HAP-1 (cell line): ENCODE measurements around the gene TRPM3.
"Not testable (repeated sequence)": the region's sequence is repeated elsewhere in the genome, so short reads cannot be mapped to it uniquely, and the experiment has no call there.

Source experiments
- DNase-seq, 2 experiments: peaks; one replicate each; pipeline ENCODE4 v3.0.0-alpha.2; 2016 to 2020; ENCODE audit warnings: low spot score in 2 of 2
- H3K27me3 ChIP-seq: fragments of 250-450 bp; sonication (Bioruptor Pico); 2 replicates; pipeline ENCODE4 v1.5.1; 2020; ENCODE audit warnings: low read depth, mild to moderate bottlenecking, moderate library complexity
- H3K36me3 ChIP-seq: fragments of 250-450 bp; sonication (Bioruptor Pico); replicated peaks from 2 replicates; pipeline ENCODE4 v1.5.1; 2020; ENCODE audit warnings: mild to moderate bottlenecking
- H3K4me1 ChIP-seq: fragments of 250-450 bp; sonication (Bioruptor Pico); 2 replicates; pipeline ENCODE4 v1.5.1; 2020; ENCODE audit warnings: mild to moderate bottlenecking
- H3K4me3 ChIP-seq: fragments of 250-450 bp; sonication (Bioruptor Pico); 2 replicates; pipeline ENCODE4 v1.5.1; 2020; ENCODE audit warnings: mild to moderate bottlenecking, moderate library complexity
- H3K9me3 ChIP-seq: fragments of 250-450 bp; sonication (Bioruptor Pico); 2 replicates; pipeline ENCODE4 v1.5.1; 2020; ENCODE audit warnings: mild to moderate bottlenecking, moderate library complexity
- in situ Hi-C: fragments of 300-500 bp; cut with MboI; formaldehyde crosslinking; loops from 3 replicates; pipeline ENCODE4 v1.14.3; 2020; ENCODE audit warnings: low sequenced_read_pairs, inconsistent platforms, mixed read lengths

TRPM3 gene

GRCh38 chr9:70971723-70972122 lies 149.7 kb downstream of the TRPM3 start:
- in situ Hi-C loops: no loop called here
- Histone ChIP-seq H3K4me3 (no peak overlapping the region), H3K36me3 (no peaks in the 10 kb centered on the region), H3K4me1 (no peaks in the 10 kb centered on the region), H3K9me3 (no peaks in the 10 kb centered on the region), H3K27me3 (no peaks in the 10 kb centered on the region)
- DNase-seq: no peak

- H3K4me1 ChIP-seq, DNase-seq, H3K27me3 ChIP-seq, H3K9me3 ChIP-seq, in situ Hi-C loops, H3K4me3 ChIP-seq, H3K36me3 ChIP-seq: not testable (repeated sequence)
Observed at GRCh38 chr9:70966380-70966779, 155.0 kb downstream of the TRPM3 start.

- H3K36me3 ChIP-seq: no peaks in the 10 kb centered on the region
- no peaks in the 10 kb centered on the region for H3K27me3 ChIP-seq
- no peaks in the 10 kb centered on the region for H3K9me3 ChIP-seq
- no peak overlapping the region for H3K4me3 ChIP-seq
- no peak for DNase-seq
- peaks cover 4% of the 10 kb centered on the region for H3K4me1 ChIP-seq
- in situ Hi-C loops: no loop called here
Observed at GRCh38 chr9:70964861-70965260, 156.6 kb downstream of the TRPM3 start.

- in situ Hi-C loops: no loop called here
- H3K4me3 ChIP-seq: no peak overlapping the region
- no peaks in the 10 kb centered on the region for H3K9me3 ChIP-seq
- no peaks in the 10 kb centered on the region for H3K36me3 ChIP-seq
- H3K27me3 ChIP-seq: no peaks in the 10 kb centered on the region
- H3K4me1 ChIP-seq: peaks cover 4% of the 10 kb centered on the region
- no peak for DNase-seq
Observed at GRCh38 chr9:70963554-70963953, 157.9 kb downstream of the TRPM3 start.

- DNase-seq: peak in 1 of 2 experiments; percentile 27
- in situ Hi-C loops: no loop called here
Observed at GRCh38 chr9:70962761-70963440, 158.5 kb downstream of the TRPM3 start.

GRCh38 chr9:70959366-70959765 lies 162.1 kb downstream of the TRPM3 start:
- DNase-seq: no peak
- in situ Hi-C loops: no loop called here
- no peaks in the 10 kb centered on the region for H3K36me3 ChIP-seq
- peaks cover 16% of the 10 kb centered on the region for H3K4me1 ChIP-seq
- H3K4me3 ChIP-seq: no peak overlapping the region
- no peaks in the 10 kb centered on the region for H3K27me3 ChIP-seq
- no peaks in the 10 kb centered on the region for H3K9me3 ChIP-seq

More at GRCh38 chr9:70962761-70963440, 158.5 kb downstream of the TRPM3 start:
- Histone ChIP-seq H3K9me3 (no peaks in the 10 kb centered on the region), H3K4me1 (peaks cover 4% of the 10 kb centered on the region), H3K27me3 (no peaks in the 10 kb centered on the region), H3K36me3 (no peaks in the 10 kb centered on the region), H3K4me3 (no peak overlapping the region)

- H3K27me3 ChIP-seq: no peaks in the 10 kb centered on the region
- no peak overlapping the region for H3K4me3 ChIP-seq
- H3K9me3 ChIP-seq: no peaks in the 10 kb centered on the region
- in situ Hi-C loops: no loop called here
- H3K36me3 ChIP-seq: no peaks in the 10 kb centered on the region; the same call in 1 of the 2 replicates
- no peak for DNase-seq
- peaks cover 22% of the 10 kb centered on the region for H3K4me1 ChIP-seq
Observed at GRCh38 chr9:70954596-70955143, 166.8 kb downstream of the TRPM3 start.

- in situ Hi-C loops: no loop called here
- DNase-seq: peak; percentile 54 to 56
- Histone ChIP-seq H3K36me3 (no peaks in the 10 kb centered on the region; the same call in 1 of the 2 replicates), H3K4me1 (peaks cover 22% of the 10 kb centered on the region), H3K4me3 (no peak overlapping the region), H3K27me3 (no peaks in the 10 kb centered on the region), H3K9me3 (no peaks in the 10 kb centered on the region)
Observed at GRCh38 chr9:70954126-70954525, 167.3 kb downstream of the TRPM3 start.

GRCh38 chr9:70951749-70952727 lies 169.4 kb downstream of the TRPM3 start:
- H3K27me3 ChIP-seq: no peaks in the 10 kb centered on the region
- no peaks in the 10 kb centered on the region; the same call in 1 of the 2 replicates for H3K36me3 ChIP-seq
- peaks cover 22% of the 10 kb centered on the region for H3K4me1 ChIP-seq
- H3K4me3 ChIP-seq: no peak overlapping the region
- in situ Hi-C loops: no loop called here
- DNase-seq: no peak
- H3K9me3 ChIP-seq: no peaks in the 10 kb centered on the region

- Histone ChIP-seq H3K27me3 (no peaks in the 10 kb centered on the region), H3K4me1 (peaks cover 20% of the 10 kb centered on the region), H3K9me3 (no peaks in the 10 kb centered on the region), H3K36me3 (no peaks in the 10 kb centered on the region; the same call in 1 of the 2 replicates), H3K4me3 (no peak overlapping the region)
- in situ Hi-C loops: no loop called here
- DNase-seq: no peak
Observed at GRCh38 chr9:70950270-70950669, 171.2 kb downstream of the TRPM3 start.

GRCh38 chr9:70949239-70949638 lies 172.2 kb downstream of the TRPM3 start:
- no peaks in the 10 kb centered on the region for H3K9me3 ChIP-seq
- in situ Hi-C loops: no loop called here
- no peaks in the 10 kb centered on the region; the same call in 1 of the 2 replicates for H3K36me3 ChIP-seq
- H3K4me3 ChIP-seq: no peak overlapping the region
- H3K4me1 ChIP-seq: peaks cover 9% of the 10 kb centered on the region
- no peaks in the 10 kb centered on the region for H3K27me3 ChIP-seq
- DNase-seq: no peak

GRCh38 chr9:70948744-70949143 lies 172.7 kb downstream of the TRPM3 start:
- Histone ChIP-seq H3K9me3 (no peaks in the 10 kb centered on the region), H3K36me3 (no peaks in the 10 kb centered on the region; the same call in 1 of the 2 replicates), H3K4me1 (peaks cover 4% of the 10 kb centered on the region), H3K27me3 (no peaks in the 10 kb centered on the region), H3K4me3 (no peak overlapping the region)
- in situ Hi-C loops: no loop called here
- no peak for DNase-seq

- Histone ChIP-seq H3K4me3 (no peak overlapping the region), H3K27me3 (no peaks in the 10 kb centered on the region), H3K9me3 (no peaks in the 10 kb centered on the region), H3K4me1 (no peaks in the 10 kb centered on the region; the same call in none of the 2 replicates), H3K36me3 (no peaks in the 10 kb centered on the region; the same call in 1 of the 2 replicates)
- in situ Hi-C loops: no loop called here
- DNase-seq: peak in 1 of 2 experiments; percentile 11
Observed at GRCh38 chr9:70947511-70947910, 173.9 kb downstream of the TRPM3 start.
